K562 (cell line): ENCODE measurements around the gene FBRS. TPM values are rescaled to one million over a fixed set of nuclear protein-coding genes. Genes with fewer than 3 reads are reported as not detected.

Experiments
- ATAC-seq: fragments of 200-7000 bp; cut with Tn5 transposase; 3 replicates; pipeline ENCODE4 v1.9.1; 2020; ENCODE audit warnings: moderate library complexity
- BruUV-seq: library from RNA; stranded (reverse); fragments of 400-500 nt; replicated peaks from 2 replicates; lab custom pipeline; 2021; lab: Mats Ljungman, UMichigan
- CTCF ChIA-PET: fragments of 300-600 bp; formaldehyde crosslinking; extraction: SDS; loops from one replicate; lab custom pipeline; 2021; ENCODE audit warnings: low intra/inter-chr PET ratio; lab: Yijun Ruan, JAX
- POLR2A ChIA-PET: fragments of 300-600, 350-650 bp; sonication (Branson Sonifier 250); formaldehyde crosslinking; extraction: SDS; loops from one replicate; lab custom pipeline; 2021; ENCODE audit warnings: antibody characterized with exemption, inconsistent platforms; lab: Yijun Ruan, JAX
- DNase-seq, 4 experiments: peaks; one replicate each; pipeline versions ENCODE4 v3.0.0 to v3.0.0-alpha.2; 2011 to 2018; ENCODE audit warnings: low spot score in 3 of 4, mixed read lengths in 3 of 4; ENCODE audit errors: extremely low read depth in 1 of 4
- FAIRE-seq: peaks from 2 replicates; lab custom pipeline; 2011; peaks lifted over from hg19 to GRCh38; lab: Jason Lieb, UNC
- H2AFZ ChIP-seq: 2 replicates; pipeline ENCODE4 v1.6.0; 2011; ENCODE audit warnings: low read depth, low read length, control low read depth, inconsistent platforms
- H3K27ac ChIP-seq: fragments of 200-600 bp; 3 replicates; pipeline ENCODE4 v1.8.0; 2011; ENCODE audit warnings: low read depth, mild to moderate bottlenecking, control low read depth, inconsistent platforms, low read length, moderate library complexity, mixed read lengths; ENCODE audit errors: extremely low read depth
- H3K27me3 ChIP-seq, 2 experiments: fragments of 300-600 bp in 1 of 2; 2 replicates in 1 of 2; 3 replicates in 1 of 2; pipeline versions ENCODE4 v1.6.0 to v1.8.0; 2011; ENCODE audit warnings: inconsistent platforms in 2 of 2, low read length in 2 of 2, mild to moderate bottlenecking in 1 of 2, mixed read lengths in 1 of 2, moderate library complexity in 1 of 2; ENCODE audit not compliant: control insufficient read depth in 2 of 2, insufficient read depth in 2 of 2
- H3K36me3 ChIP-seq: fragments of 300-600 bp; 3 replicates; pipeline ENCODE4 v1.8.0; 2011; ENCODE audit warnings: mild to moderate bottlenecking, low read length, inconsistent platforms; ENCODE audit not compliant: control insufficient read depth, insufficient read depth
- H3K4me1 ChIP-seq, 2 experiments: fragments of 200-600 bp in 1 of 2; replicated peaks in 1 of 2; 2 replicates in 1 of 2; 3 replicates in 1 of 2; pipeline versions ENCODE4 v1.5.1 to v1.8.0; 2011; ENCODE audit warnings: inconsistent platforms in 2 of 2, low read length in 2 of 2, mild to moderate bottlenecking in 1 of 2, mixed read lengths in 1 of 2, moderate library complexity in 1 of 2; ENCODE audit not compliant: control insufficient read depth in 2 of 2, insufficient read depth in 2 of 2
- H3K4me2 ChIP-seq: 2 replicates; pipeline ENCODE4 v1.6.1; 2011; ENCODE audit warnings: low read length, control low read depth, inconsistent platforms, mixed read lengths; ENCODE audit not compliant: insufficient read depth
- H3K4me3 ChIP-seq: fragments of 200-600 bp; sonication (generic), shearing (Covaris generic); 2 replicates; pipeline ENCODE4 v1.5.1; 2016; ENCODE audit warnings: control low read depth, inconsistent platforms
- H3K79me2 ChIP-seq: fragments of 200-600 bp; 3 replicates; pipeline ENCODE4 v1.8.0; 2011; ENCODE audit warnings: low read length, inconsistent platforms; ENCODE audit not compliant: control insufficient read depth, insufficient read depth
- H3K9ac ChIP-seq, 2 experiments: 2 replicates each; pipeline versions ENCODE4 v1.6.0 to v1.6.1; 2011; ENCODE audit warnings: low read depth in 2 of 2, low read length in 2 of 2, control low read depth in 1 of 2, inconsistent platforms in 1 of 2, mild to moderate bottlenecking in 1 of 2, mixed read lengths in 1 of 2; ENCODE audit not compliant: insufficient read depth in 1 of 2
- H3K9me1 ChIP-seq: one replicate; pipeline ENCODE4 v1.6.0; 2011; ENCODE audit warnings: inconsistent platforms, mild to moderate bottlenecking, low read length, moderate library complexity; ENCODE audit not compliant: control insufficient read depth, insufficient read depth
- H3K9me3 ChIP-seq: replicated peaks from 2 replicates; pipeline ENCODE4 v1.5.1; 2011; ENCODE audit warnings: low read depth, low read length, inconsistent platforms; ENCODE audit not compliant: control insufficient read depth, insufficient read depth
- H4K20me1 ChIP-seq: replicated peaks from 2 replicates; pipeline ENCODE4 v1.6.1; 2011; ENCODE audit warnings: low read length, inconsistent platforms, mixed read lengths; ENCODE audit not compliant: control insufficient read depth, insufficient read depth
- BRCA1 ChIP-seq, 2 experiments: fragments of 450-650 bp in 1 of 2; sonication (generic) in 1 of 2; formaldehyde crosslinking in 1 of 2; IDR thresholded peaks; 2 replicates each; pipeline versions ENCODE4 v1.5.0 to v1.6.1; 2017 to 2020; ENCODE audit warnings: mild to moderate bottlenecking in 1 of 2, missing genetic modification reagents in 1 of 2
- EGR1 ChIP-seq: fragments of 450-650 bp; conservative IDR thresholded peaks from 2 replicates; pipeline ENCODE4 v1.6.1; 2017; ENCODE audit warnings: mild to moderate bottlenecking
- ELK1 ChIP-seq: sonication (generic); formaldehyde crosslinking; IDR thresholded peaks from 2 replicates; pipeline ENCODE4 v1.8.1; 2022; ENCODE audit warnings: missing genetic modification reagents
- FOXJ2 ChIP-seq: fragments of 200-800 bp; sonication (Bioruptor generic); IDR thresholded peaks from 2 replicates; pipeline ENCODE4 v1.6.1; 2016; ENCODE audit warnings: missing genetic modification characterization, missing compliant biosample characterization
- HBP1 ChIP-seq: fragments of 450-650 bp; formaldehyde crosslinking; IDR thresholded peaks from 2 replicates; pipeline ENCODE4 v1.4.0; 2022; ENCODE audit warnings: missing genetic modification characterization
- HDAC6 ChIP-seq: IDR thresholded peaks from 2 replicates; pipeline ENCODE4 v1.6.1; 2012; ENCODE audit warnings: low read depth, mild to moderate bottlenecking, control low read depth, inconsistent platforms, low read length, moderate library complexity
- HES1 ChIP-seq: fragments of 450-650 bp; IDR thresholded peaks from 2 replicates; pipeline ENCODE4 v1.6.1; 2016; ENCODE audit warnings: low read depth, mild to moderate bottlenecking, moderate library complexity
- LCOR ChIP-seq: sonication (generic); formaldehyde crosslinking; IDR thresholded peaks from 2 replicates; pipeline ENCODE4 v1.8.0; 2022; ENCODE audit warnings: mild to moderate bottlenecking, missing genetic modification reagents
- MIER1 ChIP-seq: fragments of 450-650 bp; IDR thresholded peaks from 2 replicates; pipeline ENCODE4 v1.6.1; 2016; ENCODE audit warnings: antibody characterized with exemption, mild to moderate bottlenecking, low read depth
- NEUROD1 ChIP-seq: fragments of 150-350 bp; IDR thresholded peaks from 2 replicates; pipeline ENCODE4 v1.6.1; 2014; ENCODE audit warnings: borderline replicate concordance, low read length, low read depth; ENCODE audit not compliant: partially characterized antibody
- PHB2 ChIP-seq: fragments of 450-650 bp; IDR thresholded peaks from 2 replicates; pipeline ENCODE4 v1.6.1; 2017; ENCODE audit warnings: low read depth
- PYGO2 ChIP-seq: fragments of 450-650 bp; IDR thresholded peaks from 2 replicates; pipeline ENCODE4 v1.6.1; 2016; ENCODE audit warnings: mild to moderate bottlenecking, missing genetic modification characterization, moderate library complexity, missing compliant biosample characterization
- SP2 ChIP-seq: IDR thresholded peaks from 2 replicates; pipeline ENCODE4 v1.6.1; 2011; ENCODE audit warnings: mild to moderate bottlenecking, low read depth, low read length, moderate library complexity; ENCODE audit not compliant: poor library complexity, severe bottlenecking; ENCODE audit errors: extremely low read depth
- TRIM25 ChIP-seq: fragments of 450-650 bp; IDR thresholded peaks from 2 replicates; pipeline ENCODE4 v1.7.0; 2016; ENCODE audit warnings: borderline replicate concordance
- ZNF639 ChIP-seq, 2 experiments: fragments of 200-800 bp in 1 of 2; sonication (Bioruptor generic) in 1 of 2; sonication (generic) in 1 of 2; formaldehyde crosslinking in 1 of 2; IDR thresholded peaks in 1 of 2; conservative IDR thresholded peaks in 1 of 2; 2 replicates each; pipeline versions ENCODE4 v1.5.0 to v1.6.1; 2016 to 2020; ENCODE audit warnings: missing compliant biosample characterization in 1 of 2, missing genetic modification characterization in 1 of 2, missing genetic modification reagents in 1 of 2
- WGBS: fragments of 100-300 bp; shearing (Covaris generic); methylation state at CpG from one replicate; pipeline ENCODE4 v1.1.6; 2016; ENCODE audit warnings: low coverage, mixed read lengths; ENCODE audit not compliant: insufficient coverage; ENCODE audit errors: missing lambda C conversion rate; 5-methylcytosine and 5-hydroxymethylcytosine counted together
- in situ Hi-C: fragments of 300-500 bp; cut with MboI; formaldehyde crosslinking; loops from 4 replicates; pipeline ENCODE4 v1.15.0; 2018; ENCODE audit warnings: inconsistent platforms, mixed read lengths
- intact Hi-C: fragments of 100-400 bp; cut with micrococcal nuclease; formaldehyde crosslinking; loops from 2 replicates; pipeline ENCODE4 v1.14.2; 2022
- polyA plus RNA-seq, 8 experiments: library from polyadenylated mRNA; depleted of rRNA in 4 of 8; stranded (reverse) in 5 of 8; unstranded in 3 of 8; fragments of >200 nt; fragmentation: Nextera tagmentation in 2 of 8; fragmentation: Illumina TruSeq in 1 of 8; extraction: Ambion mirVana in 2 of 8; extraction: Trizol in 1 of 8; gene quantifications; 2 replicates each; pipeline versions ENCODE4 v1.2.1 to v1.2.3, GENCODE V29; 2011 to 2014; ENCODE audit warnings: inconsistent platforms in 1 of 8, missing spikeins in 1 of 8
- total RNA-seq, 7 experiments: library from RNA; depleted of rRNA in 6 of 7; stranded (reverse); fragments of >200 nt in 6 of 7; fragmentation: Illumina TruSeq in 2 of 7; extraction: Trizol in 2 of 7; gene quantifications; 2 replicates each; pipeline versions ENCODE4 v1.2.1 to v1.2.3, GENCODE V29; 2011 to 2021; ENCODE audit warnings: low replicate concordance in 1 of 7

FBRS gene
- total and polyA plus RNA-seq, 9 of the 15 experiments (the other 6 are each of a cell fraction or from before 2014, with no cell fraction given): 0.32 to 59.5 (median 13.1) TPM

- Histone ChIP-seq H3K4me2 (no peak overlapping the region), H3K4me3 (no peak overlapping the region), H3K36me3 (peaks cover 94% of the 10 kb centered on the region), H3K4me1 (no peaks in the 10 kb centered on the region), H3K9me3 (no peaks in the 10 kb centered on the region), H3K9me1 (no peaks in the 10 kb centered on the region), H4K20me1 (no peaks in the 10 kb centered on the region), H3K79me2 (peaks cover 22% of the 10 kb centered on the region), H2AFZ (no peak overlapping the region), H3K9ac (peak overlapping the region in 1 of 2 experiments; percentile 45; a peak in 1 of 4 replicates), H3K27me3 (no peaks in the 10 kb centered on the region), H3K27ac (no peak overlapping the region)
- FAIRE-seq (no peak), DNase-seq (no peak), ATAC-seq (no peak)
- ChIA-PET CTCF (no interaction called here), POLR2A (interaction anchor here (0.7 to 1.6 kb wide), 7 partner anchors 9 to 25 kb away, joined by 3 to 6 read pairs (median 4); no protein-coding TSS in a partner anchor)
- 87% methylated on average over 5 of the region's 6 CpGs for WGBS
- intact Hi-C loops: no loop called here
- in situ Hi-C loops: no loop called here
- BruUV-seq: no TSS peak
- TF ChIP-seq HES1 (no peak), FOXJ2 (tag) (no peak), HDAC6 (no peak), LCOR (CRISPR knock-in tag) (no peak), TRIM25 (no peak), MIER1 (no peak), ELK1 (no peak), NEUROD1 (no peak), BRCA1 (IDR thresholded peaks at IDR 0.05) (no peak), BRCA1 (CRISPR knock-in tag; IDR thresholded peaks at IDR 0.05) (no peak), PYGO2 (tag) (no peak), EGR1 (no peak), HBP1 (CRISPR knock-in tag) (no peak), SP2 (no peak), PHB2 (no peak), ZNF639 (CRISPR knock-in tag; conservative IDR thresholded peaks at IDR 0.05 in 1 of 2, IDR thresholded peaks at IDR 0.05 in 1 of 2) (no peak)
Observed at GRCh38 chr16:30706046-30706445, 47.8 kb downstream of the FBRS start.
